HG02981 (cell line): ENCODE measurements around the gene IGHMBP2.

Experiments used
- ATAC-seq: cut with Tn5 transposase; IDR thresholded peaks from one replicate; pipeline ENCODE4 v1.9.1; 2021; ENCODE audit warnings: mild to moderate bottlenecking, moderate library complexity; ENCODE audit not compliant: unreplicated experiment

Gene IGHMBP2

DNA sequence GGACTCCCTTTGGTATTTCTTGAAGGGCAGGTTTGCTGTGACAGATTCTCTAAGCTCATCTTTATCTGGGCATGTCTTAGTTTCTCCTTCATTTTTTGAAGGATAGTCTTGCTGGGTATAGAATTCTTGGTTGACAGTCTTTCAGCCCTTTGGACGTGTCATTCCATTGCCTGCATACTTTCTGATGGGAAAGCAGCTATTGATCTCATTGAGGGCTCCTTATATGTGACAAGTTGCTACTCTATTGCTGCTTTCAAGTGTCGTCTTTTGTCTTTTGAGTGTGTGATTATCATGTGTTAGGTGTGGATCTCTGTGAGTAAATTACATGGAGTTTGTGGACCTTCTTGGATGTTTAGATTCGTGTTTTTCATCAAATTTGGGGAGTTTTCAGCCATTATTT is 21.9 kb downstream of the IGHMBP2 start:
- ATAC-seq: no peak

DNA sequence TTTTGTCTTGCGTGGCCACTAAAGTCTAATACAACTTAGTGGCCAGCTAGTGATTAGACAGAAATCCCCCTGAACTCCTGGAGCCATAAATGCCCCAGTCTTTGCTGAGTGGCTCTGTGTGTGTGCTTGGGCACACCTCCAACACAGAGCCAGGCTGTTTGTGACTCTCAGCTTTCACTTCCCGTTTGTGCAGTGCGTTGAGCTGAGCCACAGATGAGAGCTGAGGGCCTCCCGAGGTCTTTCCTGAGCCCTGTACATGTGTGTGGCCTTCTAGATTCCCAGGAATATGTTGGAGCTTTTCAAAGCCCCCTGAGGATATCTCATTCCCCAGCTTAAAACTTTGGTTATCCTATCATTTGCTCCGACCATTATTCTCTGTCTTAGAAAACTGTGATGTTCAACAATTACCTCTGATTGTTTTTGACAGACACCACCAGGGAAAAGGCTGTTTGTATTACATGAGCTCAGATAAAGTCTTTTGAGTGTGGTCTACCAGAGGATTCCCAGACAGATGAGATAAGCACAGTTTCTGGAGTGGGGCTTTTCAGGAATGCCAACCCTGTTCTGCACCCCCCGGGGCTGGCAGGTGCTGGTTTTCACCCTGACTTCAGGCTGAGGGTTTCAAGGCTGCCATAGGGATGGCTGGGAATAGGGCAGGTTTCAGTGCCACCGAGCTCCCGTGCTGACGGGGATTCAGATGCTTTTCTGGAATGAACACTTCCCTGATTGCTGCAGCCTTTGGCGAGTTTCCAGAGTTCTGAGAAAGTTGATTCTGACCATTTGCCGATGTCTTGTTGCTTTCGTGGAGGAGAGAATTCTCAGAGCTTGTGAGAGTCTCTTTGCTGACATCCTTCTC is 23.8 kb downstream of the IGHMBP2 start:
- no peak for ATAC-seq

DNA sequence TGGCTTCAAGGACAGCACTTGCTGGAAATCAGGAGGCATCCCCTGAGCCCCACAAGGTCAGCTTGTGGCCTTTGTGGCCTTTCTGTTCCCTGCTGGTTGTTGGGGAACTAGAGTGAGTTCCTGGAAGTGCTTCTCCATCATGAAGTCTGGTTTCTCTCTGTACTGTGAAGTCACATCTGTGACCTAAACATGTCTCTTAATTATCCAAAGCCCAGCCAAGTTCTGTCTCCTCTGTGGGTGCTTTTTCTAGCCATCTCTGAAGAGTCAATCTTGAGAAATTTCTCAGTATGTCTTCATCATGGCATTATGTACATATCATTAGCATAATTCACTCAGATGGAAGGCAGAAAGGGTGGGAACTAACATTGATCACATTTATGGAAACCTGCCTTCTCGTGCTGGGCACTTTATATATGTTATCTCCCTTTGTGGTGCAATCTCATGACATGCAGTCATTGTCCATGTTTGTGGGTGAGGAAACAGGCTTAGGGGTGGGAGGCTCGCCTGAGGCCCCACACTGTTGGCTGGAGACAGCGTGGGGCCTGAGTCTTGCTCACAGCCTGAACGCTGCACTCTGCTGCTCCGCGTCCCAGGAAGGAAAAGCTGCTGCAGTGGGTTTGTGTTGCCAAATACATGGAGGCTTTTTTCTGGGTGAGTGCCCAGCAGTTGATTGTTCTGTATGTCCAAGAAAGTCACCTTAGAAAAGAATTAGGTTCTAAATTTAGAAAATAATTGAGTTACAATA is 24.6 kb downstream of the IGHMBP2 start:
- no peak for ATAC-seq

DNA sequence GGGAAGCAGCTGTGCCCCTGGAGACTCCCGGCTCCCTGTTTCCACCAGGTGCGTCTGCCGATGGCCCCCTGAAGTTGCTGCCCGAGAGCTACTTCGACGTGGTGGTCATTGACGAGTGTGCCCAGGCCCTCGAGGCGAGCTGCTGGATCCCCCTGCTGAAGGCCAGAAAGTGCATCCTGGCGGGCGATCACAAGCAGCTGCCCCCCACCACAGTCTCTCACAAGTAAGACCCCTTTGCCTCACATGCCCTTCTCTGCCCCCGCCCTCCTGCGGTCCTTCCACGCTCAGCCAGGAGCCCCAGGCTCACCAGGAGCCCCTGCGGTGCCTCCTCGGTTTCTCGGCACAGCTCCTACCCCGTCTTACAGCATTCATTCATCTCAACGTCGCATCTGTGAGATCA is 25.4 kb downstream of the IGHMBP2 start:
- no peak for ATAC-seq

DNA sequence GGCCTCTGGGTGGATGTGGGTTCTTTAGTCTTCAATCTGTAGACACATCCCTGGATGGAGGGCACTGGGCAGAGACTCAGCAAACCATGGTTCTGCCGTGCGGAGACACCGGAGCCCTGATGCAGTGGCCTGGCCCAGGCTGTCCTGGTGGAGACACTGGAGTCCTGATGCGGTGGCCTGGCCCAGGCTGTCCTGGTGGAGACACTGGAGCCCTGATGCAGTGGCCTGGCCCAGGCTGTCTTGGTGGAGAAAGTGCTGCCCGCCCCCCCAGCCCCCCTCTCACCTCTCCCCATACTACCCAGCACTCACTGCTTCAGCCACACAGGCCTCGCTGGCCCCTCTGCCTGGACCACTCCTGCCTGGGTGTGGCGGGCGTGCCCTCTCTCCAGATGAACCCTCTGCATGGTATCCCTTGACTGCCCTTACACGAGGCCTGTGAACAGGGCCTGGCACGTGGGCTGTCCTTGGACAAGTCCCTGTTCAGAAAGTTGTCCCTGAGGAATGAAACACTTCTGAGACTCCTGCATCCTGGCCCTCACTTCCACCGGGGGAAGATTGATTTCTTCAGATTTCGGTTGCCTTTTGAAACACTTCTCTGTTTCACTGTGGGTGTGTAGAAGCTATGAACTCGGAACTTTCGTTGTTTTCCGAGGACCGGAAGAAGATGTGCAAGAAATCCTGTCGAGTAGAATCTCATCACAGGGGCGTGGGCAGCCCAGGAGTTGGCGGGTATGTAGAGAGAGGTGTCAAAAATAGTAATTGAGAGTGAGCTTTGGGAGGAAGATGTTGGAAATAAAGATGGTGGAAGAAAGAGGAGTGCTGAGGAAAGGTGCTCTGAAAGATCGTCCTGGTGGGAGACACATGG is 26.2 kb downstream of the IGHMBP2 start:
- ATAC-seq: no peak

DNA sequence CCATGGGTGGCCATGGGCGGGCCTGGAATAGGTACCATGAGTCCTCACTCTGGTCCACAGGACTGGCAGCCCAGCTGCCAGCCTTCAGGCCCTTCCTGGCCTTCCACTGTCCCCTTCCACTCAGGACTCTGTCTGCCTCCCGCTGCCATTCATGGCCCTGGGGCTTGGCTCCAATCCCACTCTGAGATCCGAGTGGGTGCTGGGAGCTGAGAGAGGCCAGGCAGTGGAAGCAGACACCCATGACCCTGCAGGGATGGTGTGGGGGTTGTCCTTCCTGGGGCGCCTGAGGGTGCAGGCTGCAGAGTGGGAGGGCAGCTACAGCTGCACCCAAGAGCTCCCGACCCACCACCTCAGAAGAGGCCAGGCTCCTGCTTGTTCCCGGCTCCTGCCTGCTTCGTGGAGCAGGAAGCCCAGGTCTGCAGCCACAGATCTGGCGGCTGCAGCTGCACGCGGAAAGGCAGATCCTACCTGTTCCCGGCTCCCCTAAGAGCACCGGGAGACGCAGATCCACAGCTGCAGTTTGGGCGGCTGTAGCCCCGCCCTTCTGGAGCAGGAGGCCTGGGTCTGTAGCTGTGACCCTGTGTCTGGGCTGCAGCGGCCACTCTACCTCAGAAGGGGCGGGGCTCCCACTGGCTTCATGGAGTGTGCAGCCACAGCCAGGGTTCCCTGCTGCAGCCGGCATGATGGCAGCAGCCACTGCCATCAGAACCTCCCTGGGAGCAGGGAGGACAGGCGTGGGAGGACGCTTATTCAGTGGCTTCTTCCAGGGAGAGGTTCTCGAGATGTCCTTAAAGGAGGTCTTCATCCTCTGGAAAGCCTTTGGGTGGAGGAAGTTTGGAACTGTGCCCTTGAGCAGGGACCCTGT is 27.5 kb downstream of the IGHMBP2 start:
- no peak for ATAC-seq

DNA sequence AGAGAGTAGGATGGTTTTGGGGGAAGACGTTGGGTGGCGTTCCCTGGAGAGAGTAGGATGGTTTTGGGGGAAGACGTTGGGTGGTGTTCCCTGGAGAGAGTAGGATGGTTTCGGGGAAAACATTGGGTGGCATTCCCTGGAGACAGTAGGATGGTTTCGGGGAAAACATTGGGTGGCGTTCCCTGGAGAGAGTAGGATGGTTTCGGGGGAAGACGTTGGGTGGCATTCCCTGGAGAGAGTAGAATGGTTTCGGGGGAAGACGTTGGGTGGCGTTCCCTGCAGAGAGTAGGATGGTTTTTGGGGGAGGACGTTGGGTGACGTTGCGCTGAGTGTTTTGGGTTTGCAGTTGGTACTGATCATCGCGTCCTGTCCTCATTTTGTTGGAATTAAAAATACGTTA is 28.2 kb downstream of the IGHMBP2 start:
- ATAC-seq: no peak

DNA sequence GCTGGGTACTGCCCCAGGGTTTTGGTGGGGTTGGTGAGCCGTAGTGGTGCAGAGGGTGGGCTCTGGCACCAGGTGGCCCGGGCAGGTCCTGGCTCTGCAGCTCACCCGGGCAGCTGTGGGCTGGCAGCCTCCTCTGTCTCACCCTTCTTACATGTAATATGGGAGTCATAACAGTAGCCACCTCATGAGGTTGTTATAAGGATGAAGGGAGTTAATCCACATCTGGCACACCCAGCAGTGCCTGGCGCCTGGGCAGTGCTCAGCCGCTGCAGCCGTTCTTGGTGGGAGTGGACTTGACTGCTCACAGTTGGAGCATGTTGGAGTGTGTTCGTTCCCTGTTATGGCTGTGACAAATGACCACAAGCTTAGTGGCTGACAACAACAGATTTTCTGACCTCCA is 28.7 kb downstream of the IGHMBP2 start:
- ATAC-seq: no peak

DNA sequence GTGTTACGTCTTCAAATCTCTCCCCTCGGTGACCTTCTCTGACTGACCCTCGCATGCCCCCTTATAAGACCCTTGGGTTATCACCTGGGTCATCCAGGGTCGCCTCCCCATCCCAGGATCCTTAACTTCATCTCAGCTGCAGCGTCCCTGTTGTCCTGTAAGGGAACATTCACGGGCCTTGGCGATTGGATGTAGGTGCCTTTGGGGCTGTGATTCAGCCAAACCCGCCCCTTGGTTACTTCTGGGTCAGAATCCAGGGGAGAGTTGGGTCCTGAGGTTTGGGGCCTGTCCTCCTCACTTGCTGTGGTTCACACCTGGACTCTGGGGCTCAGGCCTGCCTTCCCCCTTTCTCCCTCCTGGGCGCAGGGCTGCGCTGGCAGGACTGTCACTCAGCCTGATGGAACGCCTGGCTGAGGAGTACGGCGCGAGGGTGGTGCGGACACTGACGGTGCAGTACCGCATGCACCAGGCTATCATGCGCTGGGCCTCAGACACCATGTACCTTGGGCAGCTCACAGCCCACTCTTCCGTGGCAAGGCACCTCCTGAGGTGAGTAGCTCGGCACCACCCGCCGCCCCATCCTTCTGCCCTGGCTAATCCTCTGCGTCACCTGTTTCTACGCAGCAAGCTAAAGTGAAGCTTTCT is 29.4 kb downstream of the IGHMBP2 start:
- ATAC-seq: no peak

DNA sequence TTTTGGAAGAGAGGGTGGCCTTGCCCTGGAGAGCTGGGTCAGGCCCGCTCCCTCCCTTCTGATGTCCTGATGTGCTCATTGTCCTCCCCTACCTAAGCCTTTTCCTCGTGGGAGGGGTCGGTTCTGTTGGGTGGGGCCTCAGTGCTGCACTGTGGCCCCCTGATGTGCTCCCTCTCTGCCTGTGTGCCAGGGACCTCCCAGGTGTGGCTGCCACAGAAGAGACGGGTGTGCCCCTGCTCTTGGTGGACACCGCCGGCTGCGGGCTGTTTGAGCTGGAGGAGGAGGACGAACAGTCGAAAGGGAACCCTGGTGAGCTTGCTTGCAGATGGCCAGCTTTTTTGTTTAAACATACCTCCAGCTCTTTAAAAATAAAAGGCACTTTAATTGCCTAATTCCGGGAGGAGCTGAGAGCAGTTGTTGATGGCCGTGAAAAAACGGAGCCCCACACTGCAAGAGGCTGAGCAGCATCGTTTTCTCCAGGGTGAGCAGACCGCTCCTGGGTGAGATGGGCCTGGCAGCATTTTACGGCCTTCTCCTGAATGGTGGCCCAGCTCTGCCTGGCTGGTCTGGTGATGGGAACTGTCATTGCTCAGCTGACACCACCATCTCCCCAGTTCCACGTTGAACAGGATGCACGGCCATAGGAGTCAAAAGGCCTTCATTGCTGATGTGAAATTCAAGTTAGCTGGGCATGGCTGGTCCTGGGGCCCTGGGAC is 30.1 kb downstream of the IGHMBP2 start:
- ATAC-seq: no peak

DNA sequence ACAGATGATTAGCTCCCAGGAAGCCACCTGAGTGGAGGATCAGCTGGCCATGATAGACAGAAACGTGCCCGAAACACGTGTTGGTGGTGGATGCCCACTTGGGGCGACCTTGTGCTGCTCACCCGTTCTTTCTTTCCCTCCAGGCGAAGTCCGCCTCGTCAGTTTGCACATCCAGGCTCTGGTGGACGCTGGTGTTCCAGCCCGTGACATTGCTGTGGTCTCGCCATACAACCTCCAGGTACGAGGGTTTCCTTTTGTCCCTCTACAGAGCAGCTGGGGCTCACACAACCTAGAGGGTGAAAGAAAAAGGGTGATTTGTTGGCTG is 30.6 kb downstream of the IGHMBP2 start:
- no peak for ATAC-seq

DNA sequence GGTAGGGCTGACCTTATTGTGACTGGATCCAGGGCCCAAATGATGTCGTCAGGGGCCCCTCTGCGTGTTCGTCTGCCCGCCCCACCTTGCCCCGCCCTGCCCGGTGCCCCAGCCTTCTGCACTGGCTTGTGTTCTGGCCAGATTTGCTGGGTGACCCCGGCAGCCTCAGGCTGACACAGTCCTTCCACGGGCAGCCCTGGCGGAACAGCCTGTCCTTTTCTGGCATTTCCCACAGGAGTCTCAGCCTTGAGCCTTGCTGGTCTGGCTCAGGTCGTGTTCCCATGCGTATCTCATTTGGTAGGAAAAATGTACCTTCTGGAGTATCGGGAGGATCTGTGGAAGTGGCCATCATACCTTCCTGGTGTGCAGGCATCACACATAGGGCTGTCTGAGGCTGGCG is 31.0 kb downstream of the IGHMBP2 start:
- ATAC-seq: no peak

DNA sequence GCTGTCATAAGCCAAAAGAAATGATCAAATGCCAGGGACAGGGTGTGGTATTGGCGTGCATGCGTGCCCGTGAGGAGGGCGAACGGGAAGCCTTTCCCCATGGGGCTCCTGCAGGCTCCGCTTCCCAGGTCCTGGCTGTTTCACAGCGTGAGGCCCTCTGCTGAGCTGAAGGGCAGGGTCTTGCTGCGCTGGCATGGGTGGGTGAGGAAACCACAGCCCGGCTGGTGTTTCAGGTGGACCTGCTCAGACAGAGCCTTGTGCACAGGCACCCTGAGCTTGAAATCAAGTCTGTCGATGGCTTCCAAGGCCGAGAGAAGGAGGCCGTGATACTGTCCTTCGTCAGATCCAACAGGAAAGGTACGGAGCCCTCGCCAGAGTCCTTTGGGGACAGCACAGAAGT is 31.4 kb downstream of the IGHMBP2 start:
- no peak for ATAC-seq

DNA sequence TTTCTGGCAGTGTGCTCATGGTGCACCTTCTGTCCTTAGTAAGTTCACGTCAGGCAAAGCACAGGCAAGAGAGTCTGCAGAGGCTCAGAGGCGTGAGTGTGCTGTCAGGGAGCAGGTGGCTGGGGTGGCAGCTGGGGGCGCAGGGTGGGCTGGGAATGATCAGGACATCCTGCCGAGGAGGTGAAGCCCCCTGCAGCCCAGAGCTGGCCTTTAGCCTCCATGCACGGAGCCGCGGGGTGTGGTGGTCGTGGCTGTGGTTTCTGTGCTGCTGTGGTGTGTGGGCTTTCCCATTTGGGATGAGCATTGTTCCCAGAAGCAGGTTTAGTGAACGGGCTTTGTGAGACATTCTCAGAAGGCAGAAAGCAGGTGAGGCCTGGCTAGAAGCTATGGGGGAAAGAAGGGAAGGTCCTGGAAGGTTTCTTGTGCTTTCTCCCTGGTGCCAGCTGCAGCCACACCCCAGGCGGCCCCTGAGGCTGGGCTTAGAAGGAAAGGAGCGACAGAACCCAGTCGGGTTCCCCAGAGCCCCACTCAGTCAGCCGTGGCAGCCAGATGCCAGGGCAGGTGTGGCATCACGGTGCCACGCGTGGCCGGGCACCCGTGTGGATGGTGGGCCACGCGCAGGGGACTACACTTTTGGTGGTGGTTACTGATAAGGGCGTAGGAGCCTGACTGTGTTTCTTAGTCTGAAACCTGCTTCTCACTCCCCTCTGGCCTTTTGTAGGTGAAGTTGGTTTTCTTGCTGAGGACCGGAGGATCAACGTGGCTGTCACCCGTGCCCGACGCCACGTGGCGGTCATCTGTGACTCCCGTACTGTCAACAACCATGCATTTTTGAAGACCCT is 32.0 kb downstream of the IGHMBP2 start:
- no peak for ATAC-seq

DNA sequence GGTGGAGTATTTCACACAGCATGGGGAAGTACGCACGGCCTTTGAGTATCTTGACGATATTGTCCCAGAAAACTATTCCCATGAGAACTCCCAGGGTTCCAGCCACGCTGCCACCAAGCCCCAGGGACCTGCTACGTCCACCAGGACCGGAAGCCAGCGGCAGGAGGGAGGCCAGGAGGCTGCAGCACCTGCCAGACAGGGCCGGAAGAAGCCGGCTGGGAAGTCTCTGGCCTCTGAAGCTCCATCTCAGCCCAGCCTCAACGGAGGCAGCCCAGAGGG is 32.6 kb downstream of the IGHMBP2 start:
- ATAC-seq: no peak

DNA sequence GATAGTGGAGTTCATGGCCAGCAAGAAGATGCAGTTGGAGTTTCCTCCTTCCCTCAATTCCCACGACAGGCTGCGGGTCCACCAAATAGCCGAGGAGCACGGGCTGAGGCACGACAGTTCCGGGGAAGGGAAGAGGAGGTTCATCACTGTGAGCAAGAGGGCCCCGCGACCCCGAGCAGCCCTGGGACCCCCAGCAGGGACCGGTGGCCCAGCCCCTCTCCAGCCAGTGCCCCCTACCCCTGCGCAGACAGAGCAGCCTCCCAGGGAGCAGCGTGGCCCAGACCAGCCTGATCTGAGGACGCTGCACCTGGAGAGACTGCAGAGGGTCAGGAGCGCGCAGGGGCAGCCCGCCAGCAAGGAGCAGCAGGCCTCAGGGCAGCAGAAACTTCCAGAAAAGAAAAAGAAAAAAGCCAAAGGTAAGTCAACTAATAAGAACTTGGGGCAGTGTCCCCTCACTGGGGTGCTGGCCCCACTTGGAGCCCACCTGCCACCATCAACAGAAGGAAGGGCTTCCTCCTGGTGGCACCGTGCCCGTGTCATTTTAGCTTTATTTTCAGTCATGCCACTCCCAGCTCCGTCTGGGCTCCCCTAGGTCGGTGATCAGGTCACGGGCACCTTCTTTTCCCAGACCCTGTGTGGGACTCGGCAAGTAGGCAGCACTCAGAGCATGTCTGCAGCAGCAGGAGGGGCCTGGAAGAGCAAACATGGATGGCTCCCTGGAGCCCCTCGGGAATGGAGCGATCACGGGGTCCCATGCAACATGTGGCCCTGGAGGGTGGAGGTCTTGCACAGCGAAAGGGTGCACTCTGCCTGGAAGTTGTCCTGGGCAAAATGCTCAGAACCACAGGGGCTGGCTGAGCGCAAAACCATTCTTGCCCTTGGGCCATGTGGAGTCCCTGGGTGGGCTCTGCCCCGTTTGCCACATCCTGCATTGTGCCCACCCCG is 33.3 kb downstream of the IGHMBP2 start:
- ATAC-seq: no peak

DNA sequence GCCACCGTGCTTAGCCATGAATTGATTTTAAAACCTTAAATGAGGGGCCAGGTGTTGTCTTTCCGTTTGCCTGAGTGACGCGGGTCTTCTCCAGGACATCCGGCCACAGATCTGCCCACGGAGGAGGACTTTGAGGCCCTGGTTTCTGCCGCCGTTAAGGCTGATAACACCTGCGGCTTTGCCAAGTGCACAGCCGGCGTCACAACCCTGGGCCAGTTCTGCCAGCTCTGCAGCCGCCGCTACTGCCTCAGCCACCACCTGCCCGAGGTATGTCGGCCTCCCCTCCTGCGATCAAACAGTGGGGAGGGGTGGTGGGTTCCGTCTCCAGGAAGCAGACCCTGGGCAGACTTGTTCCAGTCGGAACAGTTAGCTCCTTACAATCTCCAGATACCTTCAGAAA is 34.4 kb downstream of the IGHMBP2 start:
- no peak for ATAC-seq
